ENCODE results near the gene MXD1.
"Not testable (repeated sequence)": the region's sequence is repeated elsewhere in the genome, so short reads cannot be mapped to it uniquely, and the experiment has no call there.

Gene MXD1

GRCh38 chr2:69933839-69934613, 19.1 kb downstream of the MXD1 start:
- DNase-seq = no peak

- DNase-seq = no peak
These were observed 19.7 kb downstream of the MXD1 start for GRCh38 chr2:69934614-69934908.

GRCh38 chr2:69935011-69935410, 20.1 kb downstream of the MXD1 start:
- DNase-seq = no peak

- no peak for DNase-seq
These were observed 22.0 kb downstream of the MXD1 start for GRCh38 chr2:69936906-69937305.

GRCh38 chr2:69937968-69938367, 23.1 kb downstream of the MXD1 start:
- no peak for DNase-seq

- DNase-seq = no peak
These were observed 24.8 kb downstream of the MXD1 start for GRCh38 chr2:69939722-69940121.

GRCh38 chr2:69940691-69941090, 25.8 kb downstream of the MXD1 start:
- DNase-seq = no peak

- no peak for DNase-seq
These were observed 28.3 kb downstream of the MXD1 start for GRCh38 chr2:69943000-69943842.

GRCh38 chr2:69943843-69944525, 29.1 kb downstream of the MXD1 start:
- DNase-seq = no peak

GRCh38 chr2:69944756-69945155, 29.8 kb downstream of the MXD1 start:
- DNase-seq = no peak

- peak; percentile 42 for DNase-seq
These were observed 30.5 kb downstream of the MXD1 start for GRCh38 chr2:69945441-69945840.

GRCh38 chr2:69945941-69946340, 31.0 kb downstream of the MXD1 start:
- DNase-seq = no peak

GRCh38 chr2:69946351-69947324, 31.7 kb downstream of the MXD1 start:
- DNase-seq = peak; percentile 66

GRCh38 chr2:69947325-69947931, 32.5 kb downstream of the MXD1 start:
- DNase-seq = no peak

- DNase-seq = no peak
These were observed 33.4 kb downstream of the MXD1 start for GRCh38 chr2:69948032-69948962.

GRCh38 chr2:69948963-69949645, 34.2 kb downstream of the MXD1 start:
- DNase-seq = no peak

- DNase-seq = no peak
These were observed 35.3 kb downstream of the MXD1 start for GRCh38 chr2:69950241-69950640.

GRCh38 chr2:69950671-69951070, 35.8 kb downstream of the MXD1 start:
- DNase-seq = not testable (repeated sequence)

- no peak for DNase-seq
These were observed 37.6 kb downstream of the MXD1 start for GRCh38 chr2:69952336-69953115.

Data from CD4-positive, alpha-beta T cell treated with Interleukin-17A for 4 hours (primary cell).